Tibial nerve (tissue), 4 donors: Measurements from ENCODE around the gene TBC1D22A. TPM values are rescaled to one million over a fixed set of nuclear protein-coding genes. Genes with fewer than 3 reads are reported as not detected.

Experiments
- DNase-seq, 2 donors: peaks; one replicate each; pipeline ENCODE4 v3.0.0-alpha.2; 2019; ENCODE audit warnings: low spot score in 2 of 2
- H3K27ac ChIP-seq, 4 donors: fragments of 200-600 bp; sonication (generic) in 3 of 4; one replicate each; pipeline ENCODE4 v1.5.1; 2017 to 2019; ENCODE audit warnings: mild to moderate bottlenecking in 1 of 4
- H3K27me3 ChIP-seq, 2 donors: fragments of 200-600 bp; sonication (generic) in 1 of 2; one replicate each; pipeline versions ENCODE4 v1.5.1 to v1.6.0; 2017 to 2019
- H3K36me3 ChIP-seq, 3 donors: fragments of 200-600 bp; sonication (generic); one replicate each; pipeline ENCODE4 v1.5.1; 2018 to 2019
- H3K4me1 ChIP-seq, 4 donors: fragments of 200-600 bp; sonication (generic) in 3 of 4; one replicate each; pipeline ENCODE4 v1.5.1; 2017 to 2019
- H3K4me3 ChIP-seq, 4 donors: fragments of 200-600 bp; sonication (generic) in 3 of 4; one replicate each; pipeline ENCODE4 v1.5.1; 2017 to 2019; ENCODE audit warnings: mild to moderate bottlenecking in 1 of 4, moderate library complexity in 1 of 4
- H3K9me3 ChIP-seq, 4 donors: fragments of 200-600 bp; sonication (generic) in 3 of 4; one replicate each; pipeline ENCODE4 v1.5.1; 2017 to 2019
- EP300 ChIP-seq, 2 donors: sonication (generic); formaldehyde crosslinking; IDR thresholded peaks; one replicate each; pipeline ENCODE4 v1.6.1; 2017; ENCODE audit warnings: antibody characterized with exemption in 2 of 2, mild to moderate bottlenecking in 1 of 2
- POLR2A ChIP-seq, 2 donors: fragments of 450-650 bp; IDR thresholded peaks; one replicate each; pipeline ENCODE4 v1.6.1; 2017; ENCODE audit warnings: antibody characterized with exemption in 2 of 2, mild to moderate bottlenecking in 2 of 2, moderate library complexity in 2 of 2
- WGBS, 2 donors: methylation state at CpG; one replicate each; pipeline ENCODE4 v1.1.5; 2018; 5-methylcytosine and 5-hydroxymethylcytosine counted together
- total RNA-seq, 4 donors: library from RNA; depleted of rRNA; stranded (reverse); fragments of >200 nt; gene quantifications; one replicate each; pipeline ENCODE4 v1.1.0, GENCODE V29; 2016
- TF ChIP-seq, protein P1 (sequence below), 5 experiments: fragments of 200-600 bp in 3 of 5; fragments of 450-650 bp in 2 of 5; sonication (generic) in 3 of 5; IDR thresholded peaks; one replicate each; pipeline ENCODE4 v1.5.1; 2016 to 2019; ENCODE audit warnings: antibody characterized with exemption in 5 of 5, mild to moderate bottlenecking in 3 of 5, moderate library complexity in 2 of 5

Gene TBC1D22A
- total RNA-seq, 4 donors from 2014 or later: 27.3 to 35.4 (median 29.3) TPM

DNA sequence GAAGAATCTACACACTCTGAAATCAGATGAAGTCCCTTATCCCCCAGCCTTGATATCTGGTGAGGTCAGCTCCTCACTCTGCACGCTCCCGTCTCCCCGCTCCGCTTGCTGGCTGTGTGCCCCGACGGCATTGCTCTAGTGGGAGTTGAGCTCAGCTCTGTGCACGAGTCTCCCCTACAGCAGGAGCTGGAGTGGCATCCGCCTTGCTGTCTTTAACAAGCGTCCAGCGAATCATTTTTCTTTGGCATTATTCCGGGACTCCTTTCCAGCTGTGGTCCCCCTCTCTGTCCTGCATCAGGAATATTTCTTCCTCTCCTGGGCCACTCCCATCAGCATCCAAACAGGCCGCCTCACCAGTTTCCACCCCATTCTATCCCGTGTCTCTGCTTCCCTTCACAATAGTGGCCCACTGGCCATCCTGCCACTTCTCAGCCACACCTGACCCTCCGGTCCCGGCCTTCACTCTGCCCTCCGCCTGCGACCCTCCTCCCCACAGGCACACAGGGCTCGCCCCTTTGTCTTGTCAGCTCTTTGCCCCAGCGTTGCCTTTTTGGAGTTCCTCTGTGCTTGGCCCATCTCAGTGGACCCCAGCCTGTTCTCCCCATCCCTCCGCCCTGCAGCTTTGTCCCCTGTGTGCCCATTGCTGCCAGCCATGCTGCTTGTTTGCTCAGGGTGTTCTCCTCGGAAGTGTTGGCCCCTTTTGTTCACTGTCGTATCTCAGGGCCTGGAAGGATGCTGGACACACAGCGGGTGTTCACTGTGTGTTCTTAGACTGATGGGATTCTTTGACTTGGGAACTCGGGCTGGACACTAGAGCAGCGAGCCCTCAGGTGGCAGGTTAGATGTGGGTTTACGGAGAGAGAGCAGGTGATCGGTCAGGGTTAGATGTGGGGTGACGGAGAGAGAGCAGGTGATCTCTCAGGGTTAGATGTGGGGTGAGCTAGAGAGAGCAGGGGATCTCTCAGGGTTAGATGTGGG is 441.8 kb downstream of the TBC1D22A start:
- Histone ChIP-seq H3K36me3 (no peaks in the 10 kb centered on the region), H3K27me3 (no peaks in the 10 kb centered on the region), H3K4me1 (peaks cover 0 to 7% (median 0%) of the 10 kb centered on the region in 4 donors), H3K9me3 (no peaks in the 10 kb centered on the region), H3K4me3 (no peak overlapping the region), H3K27ac (no peak overlapping the region)
- TF ChIP-seq, protein P1, sequence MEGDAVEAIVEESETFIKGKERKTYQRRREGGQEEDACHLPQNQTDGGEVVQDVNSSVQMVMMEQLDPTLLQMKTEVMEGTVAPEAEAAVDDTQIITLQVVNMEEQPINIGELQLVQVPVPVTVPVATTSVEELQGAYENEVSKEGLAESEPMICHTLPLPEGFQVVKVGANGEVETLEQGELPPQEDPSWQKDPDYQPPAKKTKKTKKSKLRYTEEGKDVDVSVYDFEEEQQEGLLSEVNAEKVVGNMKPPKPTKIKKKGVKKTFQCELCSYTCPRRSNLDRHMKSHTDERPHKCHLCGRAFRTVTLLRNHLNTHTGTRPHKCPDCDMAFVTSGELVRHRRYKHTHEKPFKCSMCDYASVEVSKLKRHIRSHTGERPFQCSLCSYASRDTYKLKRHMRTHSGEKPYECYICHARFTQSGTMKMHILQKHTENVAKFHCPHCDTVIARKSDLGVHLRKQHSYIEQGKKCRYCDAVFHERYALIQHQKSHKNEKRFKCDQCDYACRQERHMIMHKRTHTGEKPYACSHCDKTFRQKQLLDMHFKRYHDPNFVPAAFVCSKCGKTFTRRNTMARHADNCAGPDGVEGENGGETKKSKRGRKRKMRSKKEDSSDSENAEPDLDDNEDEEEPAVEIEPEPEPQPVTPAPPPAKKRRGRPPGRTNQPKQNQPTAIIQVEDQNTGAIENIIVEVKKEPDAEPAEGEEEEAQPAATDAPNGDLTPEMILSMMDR (IDR thresholded peaks at IDR 0.05): no peak
- no peak for TF ChIP-seq EP300 (IDR thresholded peaks at IDR 0.05)
- no peak for TF ChIP-seq POLR2A (IDR thresholded peaks at IDR 0.05)
- 69 to 71% methylated on average over 28 of the region's 28 CpGs for WGBS, 2 donors
- DNase-seq: no peak

DNA sequence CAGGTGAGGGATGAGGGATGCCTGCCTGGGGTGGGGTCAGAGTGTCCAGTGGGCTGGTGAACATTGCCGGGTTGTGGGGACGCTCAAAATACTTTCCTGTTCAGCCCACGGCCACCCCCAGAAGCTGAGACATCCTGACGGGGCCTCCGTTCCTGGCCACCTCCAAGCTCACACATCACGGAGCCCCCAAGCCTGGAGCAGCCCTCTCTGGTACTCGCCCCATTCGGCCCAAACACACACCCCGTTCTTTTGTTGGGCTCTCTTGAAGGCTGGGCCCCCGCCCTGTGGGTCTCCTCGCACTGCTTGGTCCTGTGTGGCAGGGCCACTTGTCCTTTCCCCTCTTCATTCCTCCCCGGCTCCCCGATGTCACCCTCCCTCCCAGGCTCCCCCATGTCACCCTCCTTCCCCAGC is 442.6 kb downstream of the TBC1D22A start:
- TF ChIP-seq, protein P1 (IDR thresholded peaks at IDR 0.05): no peak
- TF ChIP-seq EP300 (IDR thresholded peaks at IDR 0.05) (no peak), POLR2A (IDR thresholded peaks at IDR 0.05) (no peak)
- H3K36me3 ChIP-seq: no peaks in the 10 kb centered on the region
- H3K27ac ChIP-seq: no peak overlapping the region
- 85 to 86% methylated on average over 13 of the region's 13 CpGs for WGBS, 2 donors
- no peak for DNase-seq
- peaks cover 0 to 7% (median 0%) of the 10 kb centered on the region in 4 donors for H3K4me1 ChIP-seq
- no peaks in the 10 kb centered on the region for H3K27me3 ChIP-seq
- H3K9me3 ChIP-seq: no peaks in the 10 kb centered on the region
- no peak overlapping the region for H3K4me3 ChIP-seq

DNA sequence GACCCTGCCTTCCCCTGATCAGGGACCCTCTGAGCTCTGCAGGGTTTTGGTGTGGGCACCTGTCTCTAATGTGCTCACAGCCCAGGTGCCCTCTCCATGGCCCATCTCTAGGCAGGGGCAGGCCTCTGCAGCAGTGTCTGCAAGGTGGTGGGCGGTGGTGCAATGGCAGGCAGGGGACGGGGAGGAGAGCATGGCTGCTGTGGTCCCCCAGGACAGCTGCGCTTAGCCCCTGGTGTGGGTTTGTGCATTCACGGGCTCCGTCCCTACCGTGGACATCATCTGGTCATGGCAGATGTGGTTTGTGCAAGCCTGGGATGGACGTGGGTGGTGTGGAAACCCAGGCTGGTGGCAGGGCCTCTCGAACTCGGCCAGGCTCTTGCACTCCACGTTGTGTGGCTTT is 443.1 kb downstream of the TBC1D22A start:
- TF ChIP-seq EP300 (IDR thresholded peaks at IDR 0.05): no peak
- TF ChIP-seq POLR2A (IDR thresholded peaks at IDR 0.05): no peak
- TF ChIP-seq, protein P1 (IDR thresholded peaks at IDR 0.05): no peak
- Histone ChIP-seq H3K9me3 (no peaks in the 10 kb centered on the region), H3K4me1 (peaks cover 0 to 2% (median 0%) of the 10 kb centered on the region in 4 donors), H3K27me3 (no peaks in the 10 kb centered on the region), H3K36me3 (no peaks in the 10 kb centered on the region), H3K4me3 (no peak overlapping the region), H3K27ac (no peak overlapping the region)
- 85 to 90% methylated on average over 10 of the region's 10 CpGs for WGBS, 2 donors
- DNase-seq: no peak

DNA sequence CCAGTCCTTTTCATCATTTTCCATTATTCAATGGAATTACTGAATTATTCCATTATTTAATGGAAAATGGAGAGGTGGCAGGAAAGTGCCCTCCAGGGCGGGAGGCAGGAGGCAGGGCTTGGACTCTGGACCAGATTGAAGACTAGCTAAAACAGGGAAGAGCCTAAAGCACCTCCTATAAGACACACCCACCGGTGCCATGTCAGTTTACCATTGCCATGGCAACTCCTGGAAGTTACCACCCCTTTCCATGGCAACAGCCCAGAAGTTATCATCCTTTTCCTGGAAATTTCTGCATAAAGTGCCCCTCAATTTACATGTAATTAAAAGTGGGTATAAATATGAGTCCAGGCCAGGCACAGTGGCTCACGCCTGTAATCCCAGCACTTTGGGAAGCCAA is 443.7 kb downstream of the TBC1D22A start:
- Histone ChIP-seq H3K4me3 (no peak overlapping the region), H3K27ac (no peak overlapping the region), H3K36me3 (no peaks in the 10 kb centered on the region), H3K4me1 (no peaks in the 10 kb centered on the region), H3K9me3 (no peaks in the 10 kb centered on the region), H3K27me3 (no peaks in the 10 kb centered on the region)
- no peak for DNase-seq
- WGBS, 2 donors: 82 to 87% methylated on average over 3 of the region's 3 CpGs
- TF ChIP-seq POLR2A (IDR thresholded peaks at IDR 0.05) (no peak), EP300 (IDR thresholded peaks at IDR 0.05) (no peak)
- TF ChIP-seq, protein P1 (IDR thresholded peaks at IDR 0.05): no peak

DNA sequence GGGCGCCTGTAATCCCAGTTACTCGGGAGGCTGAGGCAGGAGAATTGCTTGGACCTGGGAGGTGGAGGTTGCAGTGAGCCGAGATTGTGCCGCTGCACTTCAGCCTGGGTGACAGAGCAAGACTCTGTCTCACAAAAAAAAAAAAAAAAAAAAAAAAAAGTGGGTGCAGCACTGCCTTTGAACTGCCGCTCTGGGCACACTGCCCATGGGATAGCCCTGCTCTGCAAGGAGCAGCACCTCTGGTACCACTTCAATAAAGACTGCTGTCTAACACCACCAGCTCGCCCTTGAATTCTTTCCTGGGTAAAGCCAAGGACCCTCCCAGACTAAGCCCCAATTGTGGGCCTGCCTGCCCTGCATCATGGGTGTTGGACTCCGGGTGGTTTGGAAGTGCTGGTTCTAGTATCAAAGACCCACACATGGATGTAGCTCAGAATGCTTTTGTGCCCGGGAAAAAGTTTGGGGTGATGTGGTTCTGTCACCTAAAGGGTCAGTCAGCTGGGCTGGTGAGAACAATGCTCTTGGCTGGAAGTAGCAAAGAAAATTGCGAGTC is 444.3 kb downstream of the TBC1D22A start:
- Histone ChIP-seq H3K4me3 (no peak overlapping the region), H3K27ac (no peak overlapping the region), H3K36me3 (no peaks in the 10 kb centered on the region), H3K27me3 (no peaks in the 10 kb centered on the region), H3K9me3 (no peaks in the 10 kb centered on the region), H3K4me1 (no peaks in the 10 kb centered on the region)
- TF ChIP-seq POLR2A (IDR thresholded peaks at IDR 0.05) (no peak), EP300 (IDR thresholded peaks at IDR 0.05) (no peak)
- TF ChIP-seq, protein P1 (IDR thresholded peaks at IDR 0.05): no peak
- WGBS, 2 donors: 83 to 84% methylated on average over 9 of the region's 9 CpGs
- DNase-seq: no peak
